Endothelial cell (in vitro differentiated cells): ENCODE data around the gene CAPZA3. TPM values are rescaled to one million over a fixed set of nuclear protein-coding genes. Genes with fewer than 3 reads are reported as not detected.
"Not testable (repeated sequence)": the region's sequence is repeated elsewhere in the genome, so short reads cannot be mapped to it uniquely, and the experiment has no call there.

ENCODE experiments used
- DNase-seq: peaks from one replicate; pipeline ENCODE4 v3.0.0; 2021; ENCODE audit warnings: low spot score
- H3K27ac Mint-ChIP-seq: one replicate; pipeline ENCODE4 v1.8.0; 2021; ENCODE audit warnings: mixed read lengths, inconsistent platforms; ENCODE audit not compliant: unreplicated experiment
- H3K27me3 Mint-ChIP-seq: one replicate; pipeline ENCODE4 v1.8.0; 2021; ENCODE audit warnings: mild to moderate bottlenecking, moderate library complexity, mixed read lengths, inconsistent platforms; ENCODE audit not compliant: unreplicated experiment
- H3K36me3 Mint-ChIP-seq: one replicate; pipeline ENCODE4 v1.8.0; 2021; ENCODE audit warnings: mild to moderate bottlenecking, low read depth, mixed read lengths, inconsistent platforms; ENCODE audit not compliant: unreplicated experiment
- H3K4me1 Mint-ChIP-seq: one replicate; pipeline ENCODE4 v1.8.0; 2021; ENCODE audit warnings: mild to moderate bottlenecking, mixed read lengths, inconsistent platforms; ENCODE audit not compliant: unreplicated experiment
- H3K4me3 Mint-ChIP-seq: one replicate; pipeline ENCODE4 v1.8.0; 2021; ENCODE audit warnings: mild to moderate bottlenecking, mixed read lengths, inconsistent platforms; ENCODE audit not compliant: unreplicated experiment
- H3K9me3 Mint-ChIP-seq: one replicate; pipeline ENCODE4 v1.8.0; 2021; ENCODE audit warnings: mixed read lengths, inconsistent platforms; ENCODE audit not compliant: unreplicated experiment
- CTCF ChIP-seq: fragments of 200-600 bp; sonication (generic); IDR thresholded peaks from one replicate; pipeline ENCODE4 v1.5.0; 2021; ENCODE audit warnings: antibody characterized with exemption; ENCODE audit not compliant: unreplicated experiment
- total RNA-seq: library from RNA; stranded (reverse); fragmentation: NEBNext Ultra II Directional; extraction: Animal tissue kit (Norgen Biotek cat#: 25700); gene quantifications from one replicate; pipeline ENCODE4 v1.2.1, GENCODE V29; 2021; ENCODE audit not compliant: unreplicated experiment

CAPZA3 gene
- total RNA-seq, 1 donor from 2014 or later: not detected

GRCh38 chr12:18752280-18752920 is 14.5 kb downstream of the CAPZA3 start:
- Mint-ChIP-seq H3K27ac (peak overlapping the region; percentile 86), H3K9me3 (no peaks in the 10 kb centered on the region), H3K36me3 (no peaks in the 10 kb centered on the region), H3K27me3 (peaks cover 4% of the 10 kb centered on the region), H3K4me3 (no peak overlapping the region), H3K4me1 (peaks cover 51% of the 10 kb centered on the region)
- no peak for TF ChIP-seq CTCF
- peak; percentile 52 for DNase-seq

GRCh38 chr12:18752947-18753346 is 15.0 kb downstream of the CAPZA3 start:
- DNase-seq: no peak
- no peaks in the 10 kb centered on the region for H3K36me3 Mint-ChIP-seq
- no peak overlapping the region for H3K4me3 Mint-ChIP-seq
- H3K9me3 Mint-ChIP-seq: no peaks in the 10 kb centered on the region
- H3K27ac Mint-ChIP-seq: peak overlapping the region; percentile 86
- peaks cover 51% of the 10 kb centered on the region for H3K4me1 Mint-ChIP-seq
- TF ChIP-seq CTCF: no peak
- peaks cover 4% of the 10 kb centered on the region for H3K27me3 Mint-ChIP-seq

- Mint-ChIP-seq H3K4me1 (peaks cover 49% of the 10 kb centered on the region), H3K27ac (peak overlapping the region; percentile 86), H3K36me3 (no peaks in the 10 kb centered on the region), H3K27me3 (peaks cover 4% of the 10 kb centered on the region), H3K4me3 (no peak overlapping the region), H3K9me3 (no peaks in the 10 kb centered on the region)
- TF ChIP-seq CTCF: no peak
- DNase-seq: peak; percentile 6
Measured at GRCh38 chr12:18753481-18754123, 15.7 kb downstream of the CAPZA3 start.

- H3K9me3 Mint-ChIP-seq: no peaks in the 10 kb centered on the region
- no peak for DNase-seq
- peaks cover 4% of the 10 kb centered on the region for H3K27me3 Mint-ChIP-seq
- no peak overlapping the region for H3K4me3 Mint-ChIP-seq
- H3K36me3 Mint-ChIP-seq: no peaks in the 10 kb centered on the region
- peaks cover 48% of the 10 kb centered on the region for H3K4me1 Mint-ChIP-seq
- H3K27ac Mint-ChIP-seq: peak overlapping the region; percentile 78
- TF ChIP-seq CTCF: no peak
Measured at GRCh38 chr12:18754124-18754707, 16.3 kb downstream of the CAPZA3 start.

- no peak for DNase-seq
- TF ChIP-seq CTCF: no peak
- Mint-ChIP-seq H3K27ac (peak overlapping the region; percentile 17), H3K4me3 (no peak overlapping the region), H3K9me3 (no peaks in the 10 kb centered on the region), H3K4me1 (peaks cover 37% of the 10 kb centered on the region), H3K36me3 (peaks cover 1% of the 10 kb centered on the region), H3K27me3 (peaks cover 4% of the 10 kb centered on the region)
Measured at GRCh38 chr12:18755341-18755740, 17.4 kb downstream of the CAPZA3 start.

GRCh38 chr12:18766479-18766878 is 28.6 kb downstream of the CAPZA3 start:
- H3K36me3 Mint-ChIP-seq, H3K27ac Mint-ChIP-seq, H3K4me3 Mint-ChIP-seq, H3K9me3 Mint-ChIP-seq, H3K4me1 Mint-ChIP-seq, DNase-seq, H3K27me3 Mint-ChIP-seq: not testable (repeated sequence)
